GM10266 (cell line): Measurements from ENCODE around the gene IRF4.

Experiments
- DNase-seq: peaks from one replicate; pipeline ENCODE4 v3.0.0; 2012; ENCODE audit errors: extremely low spot score
- TF ChIP-seq, protein P1 (sequence below): IDR thresholded peaks from 2 replicates; pipeline ENCODE4 v1.5.1; 2012; ENCODE audit warnings: mild to moderate bottlenecking, low read depth; ENCODE audit not compliant: control insufficient read depth, insufficient read depth; ENCODE audit errors: missing control alignments

The IRF4 gene

GRCh38 chr6:409370-409972 is 17.9 kb downstream of the IRF4 start:
- TF ChIP-seq, protein P1, sequence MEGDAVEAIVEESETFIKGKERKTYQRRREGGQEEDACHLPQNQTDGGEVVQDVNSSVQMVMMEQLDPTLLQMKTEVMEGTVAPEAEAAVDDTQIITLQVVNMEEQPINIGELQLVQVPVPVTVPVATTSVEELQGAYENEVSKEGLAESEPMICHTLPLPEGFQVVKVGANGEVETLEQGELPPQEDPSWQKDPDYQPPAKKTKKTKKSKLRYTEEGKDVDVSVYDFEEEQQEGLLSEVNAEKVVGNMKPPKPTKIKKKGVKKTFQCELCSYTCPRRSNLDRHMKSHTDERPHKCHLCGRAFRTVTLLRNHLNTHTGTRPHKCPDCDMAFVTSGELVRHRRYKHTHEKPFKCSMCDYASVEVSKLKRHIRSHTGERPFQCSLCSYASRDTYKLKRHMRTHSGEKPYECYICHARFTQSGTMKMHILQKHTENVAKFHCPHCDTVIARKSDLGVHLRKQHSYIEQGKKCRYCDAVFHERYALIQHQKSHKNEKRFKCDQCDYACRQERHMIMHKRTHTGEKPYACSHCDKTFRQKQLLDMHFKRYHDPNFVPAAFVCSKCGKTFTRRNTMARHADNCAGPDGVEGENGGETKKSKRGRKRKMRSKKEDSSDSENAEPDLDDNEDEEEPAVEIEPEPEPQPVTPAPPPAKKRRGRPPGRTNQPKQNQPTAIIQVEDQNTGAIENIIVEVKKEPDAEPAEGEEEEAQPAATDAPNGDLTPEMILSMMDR = no peak
- DNase-seq = no peak

DNA sequence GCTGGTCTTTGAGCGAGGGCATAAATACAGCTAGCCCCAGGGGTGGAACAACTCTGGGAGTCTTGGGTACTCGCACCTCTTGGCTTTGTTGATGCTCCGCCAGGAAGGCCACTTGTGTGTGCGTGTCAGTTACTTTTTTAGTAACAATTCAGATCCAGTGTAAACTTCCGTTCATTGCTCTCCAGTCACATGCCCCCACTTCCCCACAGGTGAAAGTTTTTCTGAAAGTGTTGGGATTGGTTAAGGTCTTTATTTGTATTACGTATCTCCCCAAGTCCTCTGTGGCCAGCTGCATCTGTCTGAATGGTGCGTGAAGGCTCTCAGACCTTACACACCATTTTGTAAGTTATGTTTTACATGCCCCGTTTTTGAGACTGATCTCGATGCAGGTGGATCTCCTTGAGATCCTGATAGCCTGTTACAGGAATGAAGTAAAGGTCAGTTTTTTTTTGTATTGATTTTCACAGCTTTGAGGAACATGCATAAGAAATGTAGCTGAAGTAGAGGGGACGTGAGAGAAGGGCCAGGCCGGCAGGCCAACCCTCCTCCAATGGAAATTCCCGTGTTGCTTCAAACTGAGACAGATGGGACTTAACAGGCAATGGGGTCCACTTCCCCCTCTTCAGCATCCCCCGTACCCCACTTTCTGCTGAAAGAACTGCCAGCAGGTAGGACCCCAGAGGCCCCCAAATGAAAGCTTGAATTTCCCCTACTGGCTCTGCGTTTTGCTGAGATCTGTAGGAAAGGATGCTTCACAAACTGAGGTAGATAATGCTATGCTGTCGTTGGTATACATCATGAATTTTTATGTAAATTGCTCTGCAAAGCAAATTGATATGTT is 19.2 kb downstream of the IRF4 start:
- DNase-seq = no peak
- TF ChIP-seq, protein P1 = no peak

DNA sequence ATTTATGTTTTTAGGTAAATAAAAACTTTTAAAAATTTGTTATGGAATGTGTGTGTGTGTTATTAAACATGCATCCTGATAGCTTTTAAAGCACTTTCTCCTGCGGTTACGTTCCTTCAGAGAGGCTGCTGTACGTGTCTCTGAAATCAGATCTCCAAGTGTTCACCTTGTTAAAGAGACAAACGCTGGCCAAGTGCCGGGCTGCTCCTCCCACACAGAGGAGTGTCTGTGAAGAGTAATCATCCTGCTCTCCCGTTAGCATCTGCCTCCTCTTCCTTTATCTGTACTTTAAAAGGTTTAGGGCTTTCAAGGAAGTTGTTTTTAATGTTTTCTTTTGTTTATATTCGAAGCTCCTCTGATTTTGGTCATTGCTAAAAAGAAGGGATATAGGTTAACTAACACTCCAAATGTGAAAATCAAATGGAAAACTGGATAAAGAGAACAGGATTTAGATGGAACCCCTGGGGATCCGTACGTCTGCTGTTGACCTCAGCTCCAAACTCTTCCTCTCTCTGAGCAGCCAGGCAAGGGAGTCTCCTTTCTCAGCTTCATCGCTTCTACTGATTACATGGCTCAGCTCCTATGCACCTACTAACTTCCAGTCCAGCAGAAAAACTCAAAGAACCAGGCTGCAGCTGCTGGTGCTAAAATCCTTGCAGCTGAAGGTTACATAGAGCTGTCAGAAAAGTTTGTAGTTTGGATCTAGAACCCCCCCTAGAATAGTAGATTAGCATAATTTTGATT is 20.0 kb downstream of the IRF4 start:
- DNase-seq = no peak
- TF ChIP-seq, protein P1 = no peak

DNA sequence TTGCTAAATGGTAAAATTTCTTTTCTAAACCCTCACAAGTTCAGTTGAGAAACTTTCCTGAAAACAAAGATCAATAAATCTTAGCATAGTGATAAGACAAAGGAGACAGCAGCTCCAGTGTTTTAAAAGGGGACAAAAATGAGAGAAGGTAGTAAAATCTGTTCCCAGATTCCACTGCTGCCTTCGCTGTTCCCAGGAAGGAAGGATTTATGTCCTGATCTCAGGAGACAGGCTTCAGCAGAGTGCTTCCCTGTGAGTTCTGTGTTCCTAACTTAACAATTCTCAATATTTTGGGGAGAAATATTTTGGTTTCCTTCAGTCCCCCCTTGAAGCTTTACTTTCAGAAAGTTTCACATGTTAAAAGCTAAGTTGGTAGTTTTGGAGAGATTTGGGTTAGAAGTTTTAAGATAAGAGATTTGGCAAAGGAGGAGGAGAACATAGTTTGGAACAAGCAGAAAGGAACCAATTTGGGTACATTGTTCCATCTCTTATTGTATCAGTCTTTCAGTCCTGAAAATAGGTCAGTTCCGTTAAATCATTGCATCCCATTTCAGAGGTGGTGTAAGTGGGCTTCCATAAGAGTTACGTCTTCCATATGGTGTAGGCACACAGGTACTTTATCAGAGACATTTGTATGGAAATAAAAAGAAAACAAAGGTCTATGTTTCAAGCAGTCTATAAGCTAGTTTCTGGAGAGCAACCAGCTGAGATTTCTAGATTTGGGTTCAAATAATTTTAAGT is 20.8 kb downstream of the IRF4 start:
- no peak for DNase-seq
- TF ChIP-seq, protein P1 = no peak

GRCh38 chr6:414447-414846 is 22.9 kb downstream of the IRF4 start:
- TF ChIP-seq, protein P1 = no peak
- no peak for DNase-seq

GRCh38 chr6:415087-415486 is 23.5 kb downstream of the IRF4 start:
- DNase-seq = no peak
- TF ChIP-seq, protein P1 = no peak

GRCh38 chr6:421211-421610 is 29.7 kb downstream of the IRF4 start:
- TF ChIP-seq, protein P1 = no peak
- no peak for DNase-seq
